ENCODE data around the gene SH2B3.
A peak's percentile ranks its signal among the peaks of the same experiment; 100 is the strongest.
"Not testable (repeated sequence)": the region's sequence is repeated elsewhere in the genome, so short reads cannot be mapped to it uniquely, and the experiment has no call there.

The SH2B3 gene

DNA sequence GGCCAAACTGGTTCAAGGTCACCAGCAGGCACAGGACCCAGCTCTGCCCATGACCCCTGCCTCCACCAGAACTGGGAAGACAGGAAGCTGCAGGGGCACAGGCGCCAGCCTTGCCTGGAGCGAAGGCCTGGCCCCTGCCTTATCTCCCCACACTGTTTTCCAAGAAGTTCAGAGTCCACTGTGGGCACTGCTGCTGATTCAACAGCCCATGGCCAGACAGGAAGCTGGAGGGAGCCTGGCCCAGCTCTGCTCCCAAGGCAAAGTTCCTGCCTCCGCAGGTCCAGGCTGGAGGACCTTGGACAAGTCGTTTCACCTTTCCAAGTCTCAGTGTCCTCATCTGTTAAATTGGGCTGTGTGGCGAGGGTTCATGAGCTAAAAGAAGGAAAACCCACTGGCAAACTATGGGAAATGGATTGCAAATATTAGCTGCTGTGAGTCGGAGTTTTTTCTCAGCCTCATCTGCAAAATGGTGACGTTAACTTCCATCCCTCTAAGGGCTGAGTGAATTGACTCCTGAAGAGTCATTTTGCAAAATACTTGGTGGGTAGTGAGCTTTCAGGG is 38.0 kb upstream of the SH2B3 start:
- Histone ChIP-seq H3K27ac (no peak overlapping the region), H3K4me3 (ENCODE audit: low read depth, low read length) (peak overlapping the region; percentile 82), H3K27me3 (replicated peaks) (no peaks in the 10 kb centered on the region), H3K36me3 (replicated peaks) (peaks cover 12% of the 10 kb centered on the region)
- in situ Hi-C loops (cut with HindIII; ENCODE audit: low pct_ligation_motif_present, low sequenced_read_pairs) = no loop called here
- no peak for TF ChIP-seq CTCF (IDR thresholded peaks at IDR 0.05; ENCODE audit: low read depth, low read length, missing control alignments)
- peak; percentile 12 for DNase-seq

GRCh38 chr12:111368291-111368787 is 37.4 kb upstream of the SH2B3 start:
- no peak for DNase-seq
- Histone ChIP-seq H3K27ac (no peak overlapping the region), H3K4me3 (ENCODE audit: low read depth, low read length) (peak overlapping the region; percentile 82), H3K27me3 (replicated peaks) (no peaks in the 10 kb centered on the region), H3K36me3 (replicated peaks) (peaks cover 7% of the 10 kb centered on the region)
- in situ Hi-C loops (cut with HindIII; ENCODE audit: low pct_ligation_motif_present, low sequenced_read_pairs) = no loop called here
- no peak for TF ChIP-seq CTCF (IDR thresholded peaks at IDR 0.05; ENCODE audit: low read depth, low read length, missing control alignments)

DNA sequence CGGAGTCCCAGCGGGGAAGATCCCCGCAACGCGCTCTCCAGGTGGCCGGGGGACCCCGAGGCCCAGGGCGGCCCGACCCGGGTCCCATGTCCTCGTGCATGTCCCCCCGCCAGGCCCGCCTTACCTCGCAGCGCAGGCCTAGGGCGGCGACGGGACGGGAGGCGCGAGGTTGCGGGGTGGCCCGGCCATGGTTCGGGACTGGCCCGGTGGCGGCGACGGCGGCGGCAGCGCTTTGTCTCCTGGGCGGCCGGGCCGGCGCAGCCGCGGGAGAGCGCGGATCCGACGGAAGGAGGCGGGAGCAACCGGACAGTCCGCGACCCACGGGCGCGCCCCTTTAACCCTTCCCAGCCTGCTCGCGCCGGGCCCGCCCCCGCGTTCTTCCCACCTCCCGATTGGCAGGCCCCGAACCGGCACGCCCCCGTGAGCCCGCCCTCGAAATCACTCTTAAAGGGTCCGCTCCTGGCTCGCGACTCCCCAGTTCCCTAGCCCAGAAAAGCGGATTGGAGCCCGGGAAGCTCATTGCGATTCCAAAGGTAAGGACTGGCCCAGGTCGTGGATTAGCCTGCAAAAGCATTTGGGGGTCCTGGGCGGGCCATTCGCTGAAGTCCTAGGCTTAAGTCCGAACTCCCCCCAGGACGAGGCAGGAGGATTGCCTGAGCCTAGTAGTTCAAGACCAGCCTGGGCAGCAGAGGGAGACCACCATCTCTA is 36.8 kb upstream of the SH2B3 start, which contains the start of gene PHETA1:
Gene PHETA1 (minus strand): TSS at position 308 of the 708 bp plus-strand sequence. CDS start 5,668 bp downstream, outside the sequence.
- H3K27me3 ChIP-seq (replicated peaks) = no peaks in the 10 kb centered on the region
- H3K4me3 ChIP-seq (ENCODE audit: low read depth, low read length) = peak within 1 kb of the TSS; percentile 82
- in situ Hi-C loops (cut with HindIII; ENCODE audit: low pct_ligation_motif_present, low sequenced_read_pairs) = no loop called here
- H3K36me3 ChIP-seq (replicated peaks) = peaks cover 4% of the 10 kb centered on the region
- no peak within 1 kb of the TSS for H3K27ac ChIP-seq
- no peak for TF ChIP-seq CTCF (IDR thresholded peaks at IDR 0.05; ENCODE audit: low read depth, low read length, missing control alignments)
- DNase-seq = peak; percentile 83

DNA sequence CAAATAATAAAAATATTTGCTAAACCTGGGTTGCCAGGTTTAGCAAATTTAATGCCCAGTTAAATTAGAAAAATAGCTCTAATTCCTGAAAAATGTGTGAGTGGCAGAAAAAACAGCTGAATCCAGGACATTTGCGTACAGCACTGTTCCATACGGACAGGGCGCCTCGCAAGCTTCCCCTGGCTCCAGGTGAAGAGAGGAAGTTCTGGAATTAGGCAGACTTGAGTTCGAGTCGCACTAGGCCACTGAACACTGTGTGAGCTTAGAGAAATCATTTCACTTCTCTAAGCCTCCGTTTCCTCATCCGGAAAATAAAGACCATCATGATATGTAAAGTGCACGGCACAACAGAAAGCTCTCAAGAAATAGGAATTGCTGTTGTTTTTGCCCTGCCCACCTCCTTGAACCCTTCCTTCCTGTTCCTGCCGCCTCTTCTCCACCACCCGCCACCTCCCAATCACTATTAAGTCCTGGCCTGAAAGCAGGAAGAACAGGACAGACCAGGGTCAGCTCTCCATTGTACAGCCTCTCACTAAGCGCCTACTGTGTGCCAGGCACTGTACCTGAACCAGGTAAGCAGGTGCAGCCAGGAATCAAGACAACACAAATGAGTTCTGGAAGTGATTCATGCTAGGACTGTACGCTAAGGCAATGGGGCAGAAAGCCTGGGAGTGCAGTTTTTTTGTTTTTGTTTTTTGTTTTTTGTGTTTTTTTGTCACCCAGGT is 36.1 kb upstream of the SH2B3 start:
- Histone ChIP-seq H3K4me3 (ENCODE audit: low read depth, low read length) (peak overlapping the region; percentile 82), H3K36me3 (replicated peaks) (peaks cover 4% of the 10 kb centered on the region), H3K27me3 (replicated peaks) (no peaks in the 10 kb centered on the region), H3K27ac (no peak overlapping the region)
- in situ Hi-C loops (cut with HindIII; ENCODE audit: low pct_ligation_motif_present, low sequenced_read_pairs) = no loop called here
- DNase-seq = no peak
- TF ChIP-seq CTCF (IDR thresholded peaks at IDR 0.05; ENCODE audit: low read depth, low read length, missing control alignments) = no peak

- in situ Hi-C loops (cut with HindIII; ENCODE audit: low pct_ligation_motif_present, low sequenced_read_pairs); H3K27ac ChIP-seq; H3K4me3 ChIP-seq (ENCODE audit: low read depth, low read length); H3K36me3 ChIP-seq (replicated peaks); H3K27me3 ChIP-seq (replicated peaks); DNase-seq: not testable (repeated sequence)
These were observed 32.5 kb upstream of the SH2B3 start for GRCh38 chr12:111373231-111373630.

DNA sequence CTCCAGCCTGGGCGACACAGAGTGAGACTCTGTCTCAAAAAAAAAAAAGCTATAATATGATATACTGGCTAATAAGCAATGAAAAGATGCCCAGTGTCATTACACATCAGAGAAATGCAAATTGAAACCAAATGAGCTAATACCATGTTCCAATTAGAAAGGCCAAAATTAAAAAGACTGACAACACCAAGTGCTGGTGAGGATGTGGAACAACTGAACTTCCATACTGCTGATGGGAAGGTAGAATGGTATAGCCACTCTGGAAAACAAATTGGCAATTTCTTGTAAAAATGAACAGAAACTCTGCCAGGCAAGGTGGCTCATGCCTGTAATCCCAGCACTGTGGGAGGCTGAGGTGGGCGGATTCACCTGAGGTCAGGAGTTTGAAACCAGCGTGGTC is 28.3 kb upstream of the SH2B3 start:
- Histone ChIP-seq H3K27me3 (replicated peaks) (no peaks in the 10 kb centered on the region), H3K27ac (no peak overlapping the region), H3K36me3 (replicated peaks) (no peaks in the 10 kb centered on the region), H3K4me3 (ENCODE audit: low read depth, low read length) (no peak overlapping the region)
- TF ChIP-seq CTCF (IDR thresholded peaks at IDR 0.05; ENCODE audit: low read depth, low read length, missing control alignments) = no peak
- no peak for DNase-seq
- in situ Hi-C loops (cut with HindIII; ENCODE audit: low pct_ligation_motif_present, low sequenced_read_pairs) = no loop called here

Measured in brain microvascular endothelial cell (primary cell).